ENCODE results near the gene TMEM273. TPM values are rescaled to one million over a fixed set of nuclear protein-coding genes. Genes with fewer than 3 reads are reported as not detected.

The TMEM273 gene
- polyA plus RNA-seq, 1 of the 3 experiments (the other 2 are of a cell fraction) = not detected

DNA sequence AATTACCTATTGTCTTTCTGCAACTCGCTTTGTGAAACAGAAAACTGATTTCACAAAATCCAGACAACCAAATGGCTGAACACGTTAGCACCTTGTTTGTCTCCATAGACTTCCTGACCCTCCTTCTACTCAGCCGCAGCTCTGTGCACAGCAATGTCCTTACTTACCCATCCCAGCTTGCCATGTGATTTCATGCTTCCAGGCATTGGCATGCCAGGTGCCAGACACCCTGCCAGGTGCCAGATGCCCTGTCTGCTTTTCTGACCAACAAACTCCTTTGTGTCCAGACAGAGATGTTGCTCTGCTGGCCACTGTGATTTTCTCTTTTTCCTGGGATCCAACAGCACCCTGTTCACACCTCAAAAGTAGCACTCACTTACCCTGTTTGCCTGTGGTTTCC lies 38.3 kb downstream of the TMEM273 start:
- no peak overlapping the region for H2AFZ ChIP-seq (ENCODE audit: low read depth)
- H3K4me2 ChIP-seq = no peak overlapping the region
- no peaks in the 10 kb centered on the region for H4K20me1 ChIP-seq (ENCODE audit: insufficient read depth)
- no peaks in the 10 kb centered on the region for H3K9me2 ChIP-seq
- peak overlapping the region in 1 of 2 experiments; percentile 99; a peak in 2 of 4 replicates for H3K27ac ChIP-seq (ENCODE audit: low read depth in 2 of 2, low read length in 1 of 2)
- TF ChIP-seq SIN3A (IDR thresholded peaks at IDR 0.05; ENCODE audit: borderline replicate concordance, low read depth, low read length) = no peak
- TF ChIP-seq POLR2AphosphoS5 (IDR thresholded peaks at IDR 0.05; ENCODE audit: low read depth, low read length) = no peak
- no peak for TF ChIP-seq JUND (IDR thresholded peaks at IDR 0.05)
- peak in 1 of 2 experiments; percentile 34; a peak in 1 of 4 replicates for TF ChIP-seq EP300 (IDR thresholded peaks at IDR 0.05; ENCODE audit: borderline replicate concordance in 1 of 2, low read depth in 1 of 2, low read length in 1 of 2)
- TF ChIP-seq RAD21 (IDR thresholded peaks at IDR 0.05; ENCODE audit: low read length) = peak; percentile 1; the same call in 1 of the 2 replicates
- TF ChIP-seq RCOR1 (IDR thresholded peaks at IDR 0.05; ENCODE audit: low read length) = peak; percentile 31; the same call in 1 of the 2 replicates
- peaks cover 0 to 38% of the 10 kb centered on the region in 2 experiments; a peak in 2 of 4 replicates for H3K4me1 ChIP-seq (ENCODE audit: control insufficient read depth in 1 of 2, insufficient read depth in 2 of 2, low read depth in 1 of 2, low read length in 1 of 2)
- ChIA-PET CTCF (interaction anchor here (2.0 to 2.3 kb wide), 3 partner anchors 11 to 257 kb away, joined by 5 to 8 read pairs (median 7); no protein-coding TSS in a partner anchor), POLR2A (no interaction called here)
- no peaks in the 10 kb centered on the region for H3F3A ChIP-seq (replicated peaks; ENCODE audit: insufficient read depth)
- no peak overlapping the region for H3K9ac ChIP-seq
- no peaks in the 10 kb centered on the region for H3K36me3 ChIP-seq (replicated peaks in 1 of 2; ENCODE audit: control insufficient read depth in 1 of 2, insufficient read depth in 2 of 2, low read length in 1 of 2)
- WGBS (ENCODE audit: low lambda C conversion rate) = 18% methylated on average over 3 of the region's 3 CpGs
- H3K4me3 ChIP-seq (ENCODE audit: low read depth in 2 of 2, low read length in 1 of 2) = no peak overlapping the region
- no peaks in the 10 kb centered on the region for H3K27me3 ChIP-seq (ENCODE audit: insufficient read depth)
- no peak for DNase-seq
- H3K79me2 ChIP-seq (ENCODE audit: insufficient read depth) = no peaks in the 10 kb centered on the region
- H3K9me3 ChIP-seq = no peaks in the 10 kb centered on the region

- DNase-seq = peak; percentile 68
- H2AFZ ChIP-seq (ENCODE audit: low read depth) = no peak overlapping the region
- H4K20me1 ChIP-seq (ENCODE audit: insufficient read depth) = no peaks in the 10 kb centered on the region
- POLR2A ChIA-PET = interaction anchor here (1.0 kb wide), 1 partner anchor 26 kb away, joined by 4 read pairs; no protein-coding TSS in a partner anchor
- H3K4me3 ChIP-seq (ENCODE audit: low read depth in 2 of 2, low read length in 1 of 2) = no peak overlapping the region
- WGBS (ENCODE audit: low lambda C conversion rate) = 29% methylated on average over 1 of the region's 2 CpGs
- CTCF ChIA-PET = interaction anchor here (0.9 to 1.6 kb wide), 3 partner anchors 10 to 488 kb away, joined by 3 to 5 read pairs (median 4); no protein-coding TSS in a partner anchor
- H3K4me2 ChIP-seq = no peak overlapping the region
- H3K9me3 ChIP-seq = no peaks in the 10 kb centered on the region
- no peaks in the 10 kb centered on the region for H3K27me3 ChIP-seq (ENCODE audit: insufficient read depth)
- H3F3A ChIP-seq (replicated peaks; ENCODE audit: insufficient read depth) = no peaks in the 10 kb centered on the region
- no peaks in the 10 kb centered on the region for H3K9me2 ChIP-seq
- no peak overlapping the region for H3K9ac ChIP-seq
- peak overlapping the region in 1 of 2 experiments; percentile 86; a peak in 2 of 4 replicates for H3K27ac ChIP-seq (ENCODE audit: low read depth in 2 of 2, low read length in 1 of 2)
- no peaks in the 10 kb centered on the region for H3K79me2 ChIP-seq (ENCODE audit: insufficient read depth)
- H3K4me1 ChIP-seq (ENCODE audit: control insufficient read depth in 1 of 2, insufficient read depth in 2 of 2, low read depth in 1 of 2, low read length in 1 of 2) = peaks cover 0 to 26% of the 10 kb centered on the region in 2 experiments; a peak in 2 of 4 replicates
- no peaks in the 10 kb centered on the region for H3K36me3 ChIP-seq (replicated peaks in 1 of 2; ENCODE audit: control insufficient read depth in 1 of 2, insufficient read depth in 2 of 2, low read length in 1 of 2)
- TF ChIP-seq, protein P1, sequence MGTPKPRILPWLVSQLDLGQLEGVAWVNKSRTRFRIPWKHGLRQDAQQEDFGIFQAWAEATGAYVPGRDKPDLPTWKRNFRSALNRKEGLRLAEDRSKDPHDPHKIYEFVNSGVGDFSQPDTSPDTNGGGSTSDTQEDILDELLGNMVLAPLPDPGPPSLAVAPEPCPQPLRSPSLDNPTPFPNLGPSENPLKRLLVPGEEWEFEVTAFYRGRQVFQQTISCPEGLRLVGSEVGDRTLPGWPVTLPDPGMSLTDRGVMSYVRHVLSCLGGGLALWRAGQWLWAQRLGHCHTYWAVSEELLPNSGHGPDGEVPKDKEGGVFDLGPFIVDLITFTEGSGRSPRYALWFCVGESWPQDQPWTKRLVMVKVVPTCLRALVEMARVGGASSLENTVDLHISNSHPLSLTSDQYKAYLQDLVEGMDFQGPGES (IDR thresholded peaks at IDR 0.05; ENCODE audit: low read depth, low read length) = no peak
- no peak for TF ChIP-seq TEAD4 (IDR thresholded peaks at IDR 0.05; ENCODE audit: borderline replicate concordance, insufficient read depth)
- no peak for TF ChIP-seq MXI1 (IDR thresholded peaks at IDR 0.05; ENCODE audit: low read depth, low read length)
- no peak for TF ChIP-seq FOXJ3 (CRISPR knock-in tag; IDR thresholded peaks at IDR 0.05)
- TF ChIP-seq CHD2 (IDR thresholded peaks at IDR 0.05; ENCODE audit: low read length, partially characterized antibody) = peak; percentile 69
- TF ChIP-seq RAD21 (IDR thresholded peaks at IDR 0.05; ENCODE audit: low read length) = no peak
- peak in 1 of 2 experiments; percentile 68; a peak in 2 of 4 replicates for TF ChIP-seq EP300 (IDR thresholded peaks at IDR 0.05; ENCODE audit: borderline replicate concordance in 1 of 2, low read depth in 1 of 2, low read length in 1 of 2)
- no peak for TF ChIP-seq FOXM1 (IDR thresholded peaks at IDR 0.05; ENCODE audit: low read depth)
- TF ChIP-seq, protein P2, sequence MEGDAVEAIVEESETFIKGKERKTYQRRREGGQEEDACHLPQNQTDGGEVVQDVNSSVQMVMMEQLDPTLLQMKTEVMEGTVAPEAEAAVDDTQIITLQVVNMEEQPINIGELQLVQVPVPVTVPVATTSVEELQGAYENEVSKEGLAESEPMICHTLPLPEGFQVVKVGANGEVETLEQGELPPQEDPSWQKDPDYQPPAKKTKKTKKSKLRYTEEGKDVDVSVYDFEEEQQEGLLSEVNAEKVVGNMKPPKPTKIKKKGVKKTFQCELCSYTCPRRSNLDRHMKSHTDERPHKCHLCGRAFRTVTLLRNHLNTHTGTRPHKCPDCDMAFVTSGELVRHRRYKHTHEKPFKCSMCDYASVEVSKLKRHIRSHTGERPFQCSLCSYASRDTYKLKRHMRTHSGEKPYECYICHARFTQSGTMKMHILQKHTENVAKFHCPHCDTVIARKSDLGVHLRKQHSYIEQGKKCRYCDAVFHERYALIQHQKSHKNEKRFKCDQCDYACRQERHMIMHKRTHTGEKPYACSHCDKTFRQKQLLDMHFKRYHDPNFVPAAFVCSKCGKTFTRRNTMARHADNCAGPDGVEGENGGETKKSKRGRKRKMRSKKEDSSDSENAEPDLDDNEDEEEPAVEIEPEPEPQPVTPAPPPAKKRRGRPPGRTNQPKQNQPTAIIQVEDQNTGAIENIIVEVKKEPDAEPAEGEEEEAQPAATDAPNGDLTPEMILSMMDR (IDR thresholded peaks at IDR 0.05) = no peak
- TF ChIP-seq, protein P3, sequence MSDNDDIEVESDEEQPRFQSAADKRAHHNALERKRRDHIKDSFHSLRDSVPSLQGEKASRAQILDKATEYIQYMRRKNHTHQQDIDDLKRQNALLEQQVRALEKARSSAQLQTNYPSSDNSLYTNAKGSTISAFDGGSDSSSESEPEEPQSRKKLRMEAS (IDR thresholded peaks at IDR 0.05; ENCODE audit: low read depth) = no peak
- peak; percentile 64 for TF ChIP-seq RCOR1 (IDR thresholded peaks at IDR 0.05; ENCODE audit: low read length)
- TF ChIP-seq, protein P4, sequence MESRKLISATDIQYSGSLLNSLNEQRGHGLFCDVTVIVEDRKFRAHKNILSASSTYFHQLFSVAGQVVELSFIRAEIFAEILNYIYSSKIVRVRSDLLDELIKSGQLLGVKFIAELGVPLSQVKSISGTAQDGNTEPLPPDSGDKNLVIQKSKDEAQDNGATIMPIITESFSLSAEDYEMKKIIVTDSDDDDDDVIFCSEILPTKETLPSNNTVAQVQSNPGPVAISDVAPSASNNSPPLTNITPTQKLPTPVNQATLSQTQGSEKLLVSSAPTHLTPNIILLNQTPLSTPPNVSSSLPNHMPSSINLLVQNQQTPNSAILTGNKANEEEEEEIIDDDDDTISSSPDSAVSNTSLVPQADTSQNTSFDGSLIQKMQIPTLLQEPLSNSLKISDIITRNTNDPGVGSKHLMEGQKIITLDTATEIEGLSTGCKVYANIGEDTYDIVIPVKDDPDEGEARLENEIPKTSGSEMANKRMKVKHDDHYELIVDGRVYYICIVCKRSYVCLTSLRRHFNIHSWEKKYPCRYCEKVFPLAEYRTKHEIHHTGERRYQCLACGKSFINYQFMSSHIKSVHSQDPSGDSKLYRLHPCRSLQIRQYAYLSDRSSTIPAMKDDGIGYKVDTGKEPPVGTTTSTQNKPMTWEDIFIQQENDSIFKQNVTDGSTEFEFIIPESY (IDR thresholded peaks at IDR 0.05; ENCODE audit: borderline replicate concordance, low read depth) = no peak
- TF ChIP-seq REST (IDR thresholded peaks at IDR 0.05; ENCODE audit: low read depth, low read length) = no peak
Observed at GRCh38 chr10:49144058-49144720, 44.0 kb downstream of the TMEM273 start.

Measured in SK-N-SH (cell line).